HG03520 (cell line): ENCODE results near the gene EPAS1.

Source experiments
- ATAC-seq: cut with Tn5 transposase; IDR thresholded peaks from one replicate; pipeline ENCODE4 v1.9.1; 2021; ENCODE audit warnings: mild to moderate bottlenecking, moderate library complexity; ENCODE audit not compliant: unreplicated experiment

Gene EPAS1

GRCh38 chr2:46430413-46430812, 133.2 kb downstream of the EPAS1 start:
- no peak for ATAC-seq

- ATAC-seq = no peak
Observed at GRCh38 chr2:46430992-46431391, 133.8 kb downstream of the EPAS1 start.

- no peak for ATAC-seq
Observed at GRCh38 chr2:46431481-46432235, 134.5 kb downstream of the EPAS1 start.

GRCh38 chr2:46434851-46435273, 137.7 kb downstream of the EPAS1 start:
- ATAC-seq = no peak

DNA sequence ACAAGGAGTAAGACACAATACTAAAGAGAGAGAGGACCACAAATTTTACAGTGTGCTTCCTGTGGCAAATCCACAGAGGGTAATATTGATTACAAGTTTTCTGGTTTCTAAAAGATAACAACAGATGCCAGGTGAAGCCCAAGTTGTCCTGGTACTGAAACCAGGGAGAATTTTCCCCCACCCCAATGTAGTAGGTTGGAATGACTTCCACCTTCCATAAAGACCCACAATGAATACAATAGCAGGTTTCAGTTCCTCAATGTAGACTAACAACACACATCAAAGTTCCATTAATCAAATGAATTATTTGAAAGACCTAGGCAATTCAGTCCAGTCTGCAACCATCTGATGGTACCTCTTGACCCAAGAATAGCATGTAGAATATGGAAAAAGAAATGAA, 138.1 kb downstream of the EPAS1 start:
- ATAC-seq = no peak

GRCh38 chr2:46435796-46436360, 138.7 kb downstream of the EPAS1 start:
- ATAC-seq = no peak
